ENCODE data around the gene IGFLR1.

Gene IGFLR1

GRCh38 chr19:35785339-35785627, 43.0 kb upstream of the IGFLR1 start:
- TF ChIP-seq ZNF8 (CRISPR knock-in tag; IDR thresholded peaks at IDR 0.05): no peak
- no peak for TF ChIP-seq ZNF70 (CRISPR knock-in tag; IDR thresholded peaks at IDR 0.05)
- TF ChIP-seq ISL1 (CRISPR knock-in tag; IDR thresholded peaks at IDR 0.05): no peak
- TF ChIP-seq CREB5 (CRISPR knock-in tag; IDR thresholded peaks at IDR 0.05; ENCODE audit: low read depth): no peak
- no peak for TF ChIP-seq RARB (CRISPR knock-in tag; IDR thresholded peaks at IDR 0.05)
- TF ChIP-seq GLIS3 (CRISPR knock-in tag; IDR thresholded peaks at IDR 0.05): no peak
- no peak for TF ChIP-seq CSRNP3 (CRISPR knock-in tag; IDR thresholded peaks at IDR 0.05)
- TF ChIP-seq OSR1 (CRISPR knock-in tag; IDR thresholded peaks at IDR 0.05): no peak
- no peak for ATAC-seq

- ATAC-seq: no peak
These were observed 42.5 kb upstream of the IGFLR1 start for GRCh38 chr19:35784503-35785338.

GRCh38 chr19:35783469-35784434, 41.5 kb upstream of the IGFLR1 start:
- TF ChIP-seq CSRNP3 (CRISPR knock-in tag; IDR thresholded peaks at IDR 0.05) (no peak), ZFP3 (CRISPR knock-in tag; IDR thresholded peaks at IDR 0.05) (no peak), PATZ1 (CRISPR knock-in tag; IDR thresholded peaks at IDR 0.05; ENCODE audit: borderline replicate concordance) (no peak), POU6F1 (CRISPR knock-in tag; IDR thresholded peaks at IDR 0.05; ENCODE audit: borderline replicate concordance, low read depth) (no peak), CSDC2 (CRISPR knock-in tag; IDR thresholded peaks at IDR 0.05) (no peak), OSR1 (CRISPR knock-in tag; IDR thresholded peaks at IDR 0.05) (no peak), ZNF8 (CRISPR knock-in tag; IDR thresholded peaks at IDR 0.05) (no peak)
- ATAC-seq: no peak

More at GRCh38 chr19:35784503-35785338, 42.5 kb upstream of the IGFLR1 start:
- TF ChIP-seq ZC3H10 (CRISPR knock-in tag; IDR thresholded peaks at IDR 0.05) (no peak), CREB5 (CRISPR knock-in tag; IDR thresholded peaks at IDR 0.05; ENCODE audit: low read depth) (no peak), ZNF565 (CRISPR knock-in tag; conservative IDR thresholded peaks at IDR 0.05; ENCODE audit: low read depth) (no peak)

- no peak for ATAC-seq
- no peak for TF ChIP-seq OSR1 (CRISPR knock-in tag; IDR thresholded peaks at IDR 0.05)
- no peak for TF ChIP-seq ZNF8 (CRISPR knock-in tag; IDR thresholded peaks at IDR 0.05)
- no peak for TF ChIP-seq CSDC2 (CRISPR knock-in tag; IDR thresholded peaks at IDR 0.05)
- no peak for TF ChIP-seq CREB5 (CRISPR knock-in tag; IDR thresholded peaks at IDR 0.05; ENCODE audit: low read depth)
- TF ChIP-seq ARNTL (CRISPR knock-in tag; IDR thresholded peaks at IDR 0.05; ENCODE audit: borderline replicate concordance, low read depth): no peak
- no peak for TF ChIP-seq ZNF70 (CRISPR knock-in tag; IDR thresholded peaks at IDR 0.05)
These were observed 40.3 kb upstream of the IGFLR1 start for GRCh38 chr19:35782589-35782988.

All from SK-N-SH treated with all-trans-retinoic acid at 6 μM for 48 hours (cell line).